EH (cell line): ENCODE results near the gene IQCF5.
"Not testable (repeated sequence)": the region's sequence is repeated elsewhere in the genome, so short reads cannot be mapped to it uniquely, and the experiment has no call there.

ENCODE experiments used
- DNase-seq: peaks from one replicate; pipeline ENCODE4 v3.0.0-alpha.2; 2015; ENCODE audit warnings: low read depth

The IQCF5 gene

GRCh38 chr3:51875501-51875900 is at the start of gene IQCF5:
Gene IQCF5 (minus strand): TSS chr3:51875601. CDS start chr3:51875531, 70 bp downstream.
- DNase-seq, result no peak

GRCh38 chr3:51921081-51921578 is 45.7 kb upstream of the IQCF5 start:
- DNase-seq, result no peak

DNA sequence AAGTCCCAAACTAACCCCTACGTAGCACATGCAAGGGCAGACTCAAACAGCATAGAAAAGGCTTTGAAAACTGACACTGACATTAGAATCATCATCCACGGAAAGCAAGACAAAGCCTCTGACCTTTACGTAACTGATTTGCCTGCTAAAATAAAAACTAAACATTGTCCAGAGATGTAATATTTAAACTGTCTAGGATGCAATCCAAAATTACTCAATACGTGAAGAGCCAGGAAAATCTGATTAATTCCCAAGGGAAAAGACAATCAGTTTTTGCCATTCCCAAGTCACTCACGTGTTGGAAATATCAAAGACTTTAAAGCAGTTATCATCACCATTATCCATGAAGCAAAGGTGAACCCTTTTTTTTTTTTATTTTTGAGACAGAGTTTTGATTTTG is 41.0 kb upstream of the IQCF5 start:
- DNase-seq, result no peak

GRCh38 chr3:51908026-51908425 is 32.6 kb upstream of the IQCF5 start:
- no peak for DNase-seq

- no peak for DNase-seq
These were observed 28.8 kb upstream of the IQCF5 start for GRCh38 chr3:51904034-51904823.

GRCh38 chr3:51902361-51902760 is 27.0 kb upstream of the IQCF5 start:
- not testable (repeated sequence) for DNase-seq

GRCh38 chr3:51900043-51900442 is 24.6 kb upstream of the IQCF5 start:
- not testable (repeated sequence) for DNase-seq

- DNase-seq, result no peak
These were observed 22.0 kb upstream of the IQCF5 start for GRCh38 chr3:51897391-51897790.

GRCh38 chr3:51896607-51897305 is 21.4 kb upstream of the IQCF5 start:
- no peak for DNase-seq

DNA sequence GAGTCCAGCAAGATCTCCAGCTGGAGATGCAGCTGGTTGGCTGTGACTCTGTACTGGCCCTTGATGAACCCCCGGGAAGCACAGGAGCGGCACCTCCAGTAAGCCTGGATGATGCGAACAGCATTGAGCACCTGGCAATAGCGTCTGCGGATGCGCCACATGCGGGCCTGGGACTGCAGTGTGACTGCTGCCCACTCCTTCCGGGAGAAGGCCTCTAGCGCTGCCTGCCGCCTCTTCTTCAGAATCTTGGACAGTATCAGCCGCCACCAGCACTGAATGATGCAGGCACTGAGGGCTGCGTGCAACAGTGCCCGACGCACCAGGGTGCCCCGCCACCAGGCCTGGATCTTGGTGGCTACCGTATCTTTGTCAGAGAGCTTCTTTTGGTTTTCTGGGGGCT is 19.5 kb upstream of the IQCF5 start:
- no peak for DNase-seq

DNA sequence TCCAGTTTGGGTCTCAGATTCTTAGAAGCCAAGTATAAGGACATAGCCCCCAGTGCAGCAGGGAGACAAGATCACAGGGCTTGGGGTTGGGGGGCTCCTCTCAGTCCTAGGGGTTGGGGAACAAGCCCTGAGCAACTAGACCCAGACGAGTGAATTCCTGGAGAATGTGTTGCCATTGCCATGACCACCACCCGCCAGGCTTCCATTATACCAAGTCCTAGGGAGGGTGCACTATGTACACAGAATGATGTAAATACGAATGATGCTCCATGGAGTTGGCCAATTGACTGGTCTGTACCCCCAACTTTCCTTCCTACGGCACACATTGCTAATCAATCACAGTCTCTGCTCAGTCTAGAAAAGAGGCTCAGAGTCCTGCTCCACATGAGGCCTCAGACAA is 19.0 kb upstream of the IQCF5 start:
- DNase-seq, result no peak

DNA sequence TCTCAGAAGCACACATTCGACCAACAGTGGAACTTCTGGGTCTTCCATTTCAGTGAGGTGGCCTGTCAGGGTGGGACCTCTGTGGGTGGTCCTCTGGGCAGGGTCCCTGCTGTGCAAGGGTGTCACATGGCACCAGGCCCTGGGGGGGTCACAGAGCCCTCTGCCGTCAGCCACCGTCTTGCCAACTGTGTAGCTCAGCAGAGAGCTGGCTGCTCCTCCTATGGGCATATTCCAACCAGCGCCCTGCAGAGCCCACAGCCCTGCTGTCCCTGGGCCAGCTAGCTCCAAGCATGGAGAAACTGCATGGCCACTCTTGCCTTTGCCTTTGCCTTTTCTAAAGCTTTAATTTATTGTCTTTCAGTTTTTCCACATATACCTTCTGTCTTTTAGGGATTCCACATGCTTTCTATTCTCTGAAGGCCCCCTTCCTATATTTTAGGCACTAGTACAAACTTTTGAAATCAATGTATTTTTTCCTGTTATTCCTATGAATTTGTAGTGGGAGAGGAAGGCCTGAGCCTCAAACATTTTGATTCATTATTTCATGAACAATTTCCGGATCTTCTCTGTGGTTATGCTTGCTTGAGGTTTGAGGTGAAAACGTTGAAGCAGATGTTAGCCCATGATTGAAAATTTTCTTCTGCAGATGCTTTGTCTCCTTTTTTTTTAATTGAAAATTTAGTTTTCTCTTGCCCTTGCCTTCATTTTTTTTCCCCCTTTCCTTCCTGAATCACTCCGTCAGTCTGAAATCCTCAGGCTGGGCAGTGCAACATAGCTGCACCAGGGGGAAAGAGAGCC is 16.0 kb upstream of the IQCF5 start:
- no peak for DNase-seq

DNA sequence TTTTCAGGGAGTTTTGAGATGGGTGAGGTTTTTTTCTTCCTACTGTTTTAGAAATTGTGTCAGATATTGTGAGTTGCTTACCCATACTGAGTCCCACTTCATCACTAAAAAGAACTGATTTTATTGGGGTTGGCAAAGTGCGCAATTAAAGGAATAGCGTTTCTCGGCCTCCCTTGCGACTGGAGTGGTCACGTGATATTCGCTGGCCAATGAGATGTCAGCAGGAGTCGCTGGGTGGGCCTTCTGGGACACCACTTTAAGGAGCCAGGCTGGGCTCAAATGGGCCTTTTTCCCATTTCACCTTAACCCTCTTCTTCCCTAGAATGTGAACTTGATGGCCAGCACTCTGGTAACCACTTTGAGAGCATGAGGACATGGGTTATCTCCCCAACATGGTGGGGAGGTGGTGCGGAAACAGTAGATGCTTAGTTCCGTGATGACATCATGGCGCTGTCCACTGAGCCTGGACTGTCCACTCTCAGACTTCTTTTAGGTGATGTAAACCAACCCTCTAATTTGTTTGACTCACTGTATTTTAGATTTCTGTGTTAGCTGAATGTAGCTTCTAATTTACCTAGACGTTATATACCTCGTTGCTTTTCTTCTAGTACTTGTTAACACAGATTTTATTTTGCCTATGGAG is 13.2 kb upstream of the IQCF5 start:
- DNase-seq, result no peak

DNA sequence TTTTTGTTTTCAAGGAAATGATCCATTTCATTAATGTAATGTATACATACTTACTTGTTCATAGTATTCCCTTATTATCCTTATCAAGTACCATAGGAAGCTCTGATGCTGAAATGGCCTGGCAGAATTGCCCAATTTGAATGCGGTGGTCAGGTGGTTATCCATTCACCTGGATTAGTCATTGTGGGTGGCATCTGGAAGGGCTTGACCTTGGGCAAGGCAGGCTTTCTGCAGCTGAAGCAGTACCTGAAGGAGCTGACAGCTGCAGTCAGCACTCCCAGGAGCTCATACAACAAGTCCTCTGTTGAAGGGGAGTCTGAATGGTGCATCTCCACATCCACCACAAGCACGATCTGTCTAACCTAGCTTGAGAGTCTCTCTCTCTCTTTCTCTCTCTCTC is 12.2 kb upstream of the IQCF5 start:
- DNase-seq, result no peak

DNA sequence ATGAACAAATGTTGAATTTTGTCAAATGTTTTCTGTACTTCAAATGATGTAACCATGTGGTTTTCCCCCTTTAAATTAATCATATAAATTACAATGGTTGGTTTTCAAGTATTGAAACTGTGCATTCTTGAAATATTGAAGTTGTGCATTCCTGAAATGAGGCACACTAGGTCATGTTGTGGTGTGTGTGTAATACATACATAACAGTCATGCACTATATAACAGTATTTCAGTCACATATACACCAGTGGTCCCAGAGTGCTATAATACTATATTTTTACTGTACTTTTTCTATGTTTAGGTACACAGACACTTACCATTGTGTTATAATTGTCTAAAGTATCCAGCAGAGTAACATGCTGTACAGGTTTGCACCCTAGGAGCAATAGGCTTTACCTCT is 11.0 kb upstream of the IQCF5 start:
- no peak for DNase-seq

DNA sequence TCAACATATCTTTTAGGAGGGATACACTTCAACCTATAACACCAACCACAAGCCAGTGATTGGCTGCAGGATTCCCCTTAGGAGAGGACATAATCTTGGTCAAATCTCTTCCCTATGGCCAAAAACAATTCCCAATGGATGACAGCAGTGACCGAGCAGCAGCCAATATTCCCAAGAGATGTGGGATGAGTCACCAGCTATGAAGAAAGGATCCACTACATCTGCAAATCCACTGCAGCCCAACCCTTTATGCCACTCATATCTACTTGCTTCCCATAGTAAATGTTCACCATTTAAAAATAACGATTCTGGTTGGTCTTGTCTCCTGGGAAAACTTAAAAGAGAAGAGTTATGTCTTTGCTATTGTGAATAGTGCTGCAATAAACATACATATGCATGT is 4.5 kb upstream of the IQCF5 start:
- peak; percentile 13 for DNase-seq

- no peak for DNase-seq
These were observed 785 bp upstream of the IQCF5 start for GRCh38 chr3:51876186-51876585.

DNA sequence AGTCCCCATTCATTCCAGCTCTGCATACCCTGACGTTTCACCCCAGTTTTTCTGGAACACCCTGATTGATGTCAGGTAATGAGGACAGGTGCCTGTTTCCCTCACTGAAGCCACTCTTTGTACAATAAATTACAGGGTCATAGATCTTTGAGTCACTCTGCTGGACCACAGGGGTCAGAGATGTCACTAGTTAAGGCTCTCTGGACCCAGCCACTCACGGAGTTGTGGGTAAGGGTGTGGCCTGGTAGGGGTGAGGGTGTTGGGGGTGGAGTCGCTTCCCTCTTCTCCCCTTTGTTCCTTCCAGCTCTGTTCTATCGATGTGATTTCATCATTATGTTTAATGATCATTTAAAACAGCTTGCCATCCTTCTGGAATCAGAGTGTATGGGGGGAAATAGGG is 512 bp downstream of the IQCF5 start:
- no peak for DNase-seq

GRCh38 chr3:51874411-51874810 is 990 bp downstream of the IQCF5 start:
- DNase-seq, result no peak

GRCh38 chr3:51873876-51874275 is 1.5 kb downstream of the IQCF5 start:
- DNase-seq, result no peak

DNA sequence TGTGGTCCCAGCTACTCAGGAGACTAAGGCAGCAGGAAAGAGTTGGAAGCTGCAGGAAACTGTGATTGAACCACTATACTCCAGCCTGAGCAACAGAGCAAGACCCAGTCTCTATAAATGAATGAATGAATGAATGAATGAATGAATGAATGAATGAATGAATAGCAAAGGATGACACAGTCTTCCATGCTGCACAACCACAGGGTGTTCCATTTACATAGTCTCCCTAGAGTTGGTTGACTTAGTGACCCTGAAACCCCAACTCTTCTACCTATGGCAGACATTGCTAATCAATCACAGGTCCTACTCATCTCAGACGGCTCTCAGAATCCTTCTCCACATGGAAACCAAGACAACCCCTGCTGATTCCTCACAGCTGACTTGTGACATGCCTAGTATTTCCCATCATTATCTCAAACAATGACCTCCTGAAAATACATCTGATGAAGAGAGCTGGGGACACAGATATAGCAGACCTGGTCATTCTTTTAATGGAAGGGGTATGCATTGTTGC is 2.1 kb downstream of the IQCF5 start:
- no peak for DNase-seq

DNA sequence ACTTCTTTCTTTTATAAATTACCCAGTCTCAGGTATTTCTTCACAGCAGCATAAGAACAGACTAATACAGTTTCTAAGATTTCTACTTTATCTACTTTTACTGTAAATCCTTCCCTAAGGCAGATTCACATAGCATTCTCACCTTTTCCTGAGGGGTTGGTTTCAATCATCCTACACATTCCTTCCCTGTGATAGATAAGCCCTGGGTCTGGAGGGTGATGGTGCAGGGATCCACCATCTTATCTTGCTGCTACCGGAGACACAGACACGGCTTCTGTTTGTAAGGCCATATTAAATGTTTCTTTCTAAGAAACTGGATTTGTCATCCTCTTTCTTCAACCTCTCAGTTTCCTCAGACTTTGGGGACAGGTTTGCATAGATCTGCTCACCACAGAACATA is 6.1 kb downstream of the IQCF5 start:
- DNase-seq, result no peak
